H7 (cell line): ENCODE data around the gene LAMB4. TPM values are rescaled to one million over a fixed set of nuclear protein-coding genes. Genes with fewer than 3 reads are reported as not detected.

Source experiments
- DNase-seq: peaks from one replicate; pipeline ENCODE4 v3.0.0; 2012
- H3K27me3 ChIP-seq: 2 replicates; pipeline ENCODE4 v1.6.0; 2011; ENCODE audit warnings: mild to moderate bottlenecking, low read length; ENCODE audit not compliant: control insufficient read depth, insufficient read depth
- H3K36me3 ChIP-seq: replicated peaks from 2 replicates; pipeline ENCODE4 v1.5.1; 2011; ENCODE audit warnings: low read length; ENCODE audit not compliant: control insufficient read depth, insufficient read depth
- H3K4me3 ChIP-seq: 2 replicates; pipeline ENCODE4 v1.5.1; 2011; ENCODE audit warnings: low read depth, mild to moderate bottlenecking, control low read depth, low read length, moderate library complexity; ENCODE audit not compliant: insufficient read depth
- total RNA-seq: library from RNA; depleted of rRNA; stranded (reverse); fragments of >200 nt; shearing (Covaris generic); gene quantifications from 2 replicates; pipeline ENCODE4 v1.2.3, GENCODE V29; 2014

The LAMB4 gene
- total RNA-seq, 1 experiment from 2014 or later = not detected

DNA sequence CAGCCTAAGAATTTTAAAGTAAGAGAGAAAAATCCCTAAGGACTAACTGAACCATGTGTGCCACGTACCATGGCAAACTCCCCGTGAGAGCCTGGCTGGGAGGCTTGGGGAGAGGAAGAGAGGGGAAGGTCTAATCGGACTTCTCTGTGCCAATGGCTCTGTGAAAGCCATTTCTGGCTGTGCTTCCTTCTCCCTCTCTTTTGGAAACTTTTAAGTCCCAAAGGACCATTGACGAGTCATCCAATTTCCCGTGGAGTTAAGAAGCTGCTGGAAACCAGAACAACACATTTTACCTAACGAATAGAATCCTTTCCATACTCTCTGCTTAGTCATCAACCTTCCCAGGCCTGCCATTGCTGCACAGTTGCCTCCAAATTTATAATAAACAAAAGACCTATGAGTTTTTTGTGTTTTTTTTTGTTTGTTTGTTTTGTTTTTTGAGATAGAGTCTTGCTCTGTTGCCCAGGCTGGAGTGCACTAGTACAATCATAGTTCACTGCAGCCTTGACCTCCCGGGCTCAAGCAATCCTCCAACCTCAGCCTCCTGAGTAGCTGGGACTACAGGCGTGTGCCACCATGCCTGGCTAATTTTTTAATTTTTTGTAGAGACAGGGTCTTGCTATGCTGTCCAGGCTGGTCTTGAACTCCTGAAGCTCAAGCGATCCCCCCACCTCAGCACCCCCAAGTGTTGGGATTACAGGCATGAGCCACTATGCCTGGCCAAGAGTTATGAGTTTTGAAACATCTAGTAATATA lies 140.4 kb downstream of the LAMB4 start:
- Histone ChIP-seq H3K4me3 (no peak overlapping the region), H3K27me3 (no peaks in the 10 kb centered on the region), H3K36me3 (no peaks in the 10 kb centered on the region; the same call in 1 of the 2 replicates)
- no peak for DNase-seq

DNA sequence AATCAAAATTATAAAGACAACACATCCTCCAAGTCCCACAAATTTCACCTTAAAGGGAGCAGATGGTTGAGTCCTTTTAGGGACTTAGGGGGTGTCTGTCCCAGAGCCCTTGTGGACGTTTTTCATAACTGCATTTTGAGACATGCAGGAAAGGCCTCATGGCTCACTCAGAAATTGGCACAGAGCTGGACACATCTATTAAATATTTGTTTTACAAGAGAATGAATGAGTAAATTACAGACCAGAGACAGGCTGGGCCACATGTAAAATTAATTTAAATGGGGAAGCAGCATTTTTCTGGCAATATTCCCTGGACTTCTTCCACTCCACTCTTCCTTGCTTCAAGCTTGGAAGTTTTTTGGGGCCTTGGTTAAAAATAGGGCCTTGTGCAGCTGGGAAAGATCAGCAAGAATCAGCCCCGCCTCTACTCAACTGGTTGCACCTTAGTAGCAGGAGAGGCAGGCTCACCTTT lies 147.2 kb downstream of the LAMB4 start:
- no peak for DNase-seq
- Histone ChIP-seq H3K36me3 (no peaks in the 10 kb centered on the region; the same call in 1 of the 2 replicates), H3K27me3 (no peaks in the 10 kb centered on the region), H3K4me3 (no peak overlapping the region)

- Histone ChIP-seq H3K4me3 (no peak overlapping the region), H3K36me3 (no peaks in the 10 kb centered on the region; the same call in 1 of the 2 replicates), H3K27me3 (no peaks in the 10 kb centered on the region)
- no peak for DNase-seq
Measured at GRCh38 chr7:107982042-107982840, 147.9 kb downstream of the LAMB4 start.

DNA sequence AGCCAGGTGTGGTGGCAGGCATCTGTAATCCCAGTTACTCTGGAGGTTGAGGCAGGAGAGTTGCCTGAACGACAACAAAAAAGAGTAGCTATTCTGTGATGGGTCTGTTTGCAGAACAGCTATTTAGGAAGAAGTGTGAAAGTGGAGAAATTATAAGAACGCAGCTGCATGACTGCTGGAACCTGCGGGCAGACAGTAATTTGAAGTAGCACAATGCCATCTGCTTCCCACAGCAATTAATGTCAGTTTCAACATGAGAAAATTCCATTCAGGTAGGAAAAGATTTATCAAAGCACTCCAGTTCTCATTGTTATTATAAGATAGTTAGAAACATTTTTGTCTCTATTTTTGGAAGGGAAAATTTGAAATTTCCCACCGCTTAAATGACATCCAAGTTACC lies 148.7 kb downstream of the LAMB4 start:
- Histone ChIP-seq H3K36me3 (no peaks in the 10 kb centered on the region; the same call in 1 of the 2 replicates), H3K27me3 (no peaks in the 10 kb centered on the region), H3K4me3 (no peak overlapping the region)
- no peak for DNase-seq

- Histone ChIP-seq H3K27me3 (no peaks in the 10 kb centered on the region), H3K36me3 (no peaks in the 10 kb centered on the region; the same call in none of the 2 replicates), H3K4me3 (no peak overlapping the region)
- DNase-seq = no peak
Measured at GRCh38 chr7:107980671-107981190, 149.4 kb downstream of the LAMB4 start.

- DNase-seq = no peak
- H3K4me3 ChIP-seq = no peak overlapping the region
- H3K27me3 ChIP-seq = no peaks in the 10 kb centered on the region
- no peaks in the 10 kb centered on the region; the same call in none of the 2 replicates for H3K36me3 ChIP-seq
Measured at GRCh38 chr7:107980171-107980570, 150.0 kb downstream of the LAMB4 start.

DNA sequence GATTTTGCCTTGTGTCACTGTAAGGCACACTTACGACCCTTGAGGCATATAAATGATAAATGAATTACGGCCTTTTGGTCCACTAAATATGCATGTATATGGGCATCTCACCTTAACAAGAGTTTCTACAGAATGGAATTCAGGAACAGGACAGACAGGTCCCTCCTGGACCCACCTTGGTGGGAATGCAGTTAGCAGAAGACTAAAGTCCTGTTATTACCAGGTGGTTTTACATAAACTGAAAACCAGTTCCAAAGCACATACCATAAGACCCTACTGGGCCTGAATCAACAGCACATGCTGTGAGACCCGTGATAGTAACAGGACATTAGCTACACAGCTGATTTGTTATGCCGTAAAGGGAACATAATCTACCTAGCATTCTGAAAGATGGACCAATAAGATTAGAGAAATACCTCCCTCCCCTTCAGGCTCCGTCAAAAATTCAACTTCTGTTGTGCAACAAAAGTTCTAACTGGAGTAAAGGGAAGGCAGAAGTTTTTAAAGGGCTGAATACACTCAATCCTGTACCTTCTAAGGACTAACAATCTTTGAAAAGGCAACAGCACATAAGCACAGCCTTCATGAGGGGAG lies 151.2 kb downstream of the LAMB4 start:
- no peak for DNase-seq
- Histone ChIP-seq H3K36me3 (peaks cover 3% of the 10 kb centered on the region), H3K4me3 (no peak overlapping the region), H3K27me3 (no peaks in the 10 kb centered on the region)

GRCh38 chr7:107977048-107977447 lies 153.1 kb downstream of the LAMB4 start:
- no peaks in the 10 kb centered on the region for H3K27me3 ChIP-seq
- no peak for DNase-seq
- no peak overlapping the region for H3K4me3 ChIP-seq
- H3K36me3 ChIP-seq = peaks cover 3% of the 10 kb centered on the region

DNA sequence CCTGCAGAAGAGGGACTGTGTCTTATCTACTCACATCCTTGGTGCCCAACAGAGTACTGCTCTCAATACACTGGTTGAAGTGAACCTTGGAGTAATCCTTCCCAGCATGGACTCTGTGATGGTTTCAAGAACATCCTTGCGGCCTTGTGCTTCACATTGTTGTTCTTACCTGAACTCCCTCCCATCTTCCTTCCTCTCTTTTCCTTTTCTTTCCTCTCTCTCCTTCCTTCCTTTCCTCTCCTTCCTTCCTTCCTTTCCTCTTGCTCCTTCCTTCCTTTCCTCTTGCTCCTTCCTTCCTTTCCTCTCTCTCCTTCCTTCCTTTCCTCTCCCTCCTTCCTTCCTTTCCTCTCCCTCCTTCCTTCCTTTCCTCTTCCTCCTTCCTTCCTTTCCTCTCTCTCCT lies 153.5 kb downstream of the LAMB4 start:
- Histone ChIP-seq H3K36me3 (peaks cover 3% of the 10 kb centered on the region), H3K27me3 (no peaks in the 10 kb centered on the region), H3K4me3 (no peak overlapping the region)
- no peak for DNase-seq

DNA sequence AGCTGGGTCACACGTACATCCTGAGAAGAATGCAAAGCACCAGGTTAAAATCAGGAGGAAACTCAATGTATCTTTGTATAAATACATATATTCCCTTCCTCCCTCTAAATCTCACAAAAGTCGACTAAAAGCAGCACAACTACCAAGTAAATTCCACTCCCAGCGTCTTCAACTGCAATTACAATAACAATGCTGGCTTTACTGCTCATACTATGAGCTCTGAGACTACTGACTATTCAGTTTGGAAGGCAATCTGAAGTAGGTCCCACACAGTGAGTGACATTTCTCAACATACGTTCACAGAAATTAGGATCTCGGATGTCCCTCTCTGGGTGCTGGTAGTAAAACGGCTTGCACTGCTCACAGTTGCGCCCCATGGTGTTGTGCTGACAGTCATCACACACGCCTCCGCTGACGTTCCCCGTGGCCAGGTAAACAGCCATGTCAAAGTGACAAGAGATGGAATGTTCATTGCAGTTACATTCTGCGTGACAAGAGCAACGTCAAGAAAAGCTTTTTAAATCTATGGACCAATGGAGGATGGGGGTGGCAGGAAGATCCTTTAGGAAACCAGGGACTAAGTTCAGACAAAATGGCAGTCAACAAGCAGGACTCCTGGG lies 154.7 kb downstream of the LAMB4 start:
- Histone ChIP-seq H3K36me3 (peaks cover 3% of the 10 kb centered on the region), H3K4me3 (no peak overlapping the region), H3K27me3 (no peaks in the 10 kb centered on the region)
- peak; percentile 5 for DNase-seq

DNA sequence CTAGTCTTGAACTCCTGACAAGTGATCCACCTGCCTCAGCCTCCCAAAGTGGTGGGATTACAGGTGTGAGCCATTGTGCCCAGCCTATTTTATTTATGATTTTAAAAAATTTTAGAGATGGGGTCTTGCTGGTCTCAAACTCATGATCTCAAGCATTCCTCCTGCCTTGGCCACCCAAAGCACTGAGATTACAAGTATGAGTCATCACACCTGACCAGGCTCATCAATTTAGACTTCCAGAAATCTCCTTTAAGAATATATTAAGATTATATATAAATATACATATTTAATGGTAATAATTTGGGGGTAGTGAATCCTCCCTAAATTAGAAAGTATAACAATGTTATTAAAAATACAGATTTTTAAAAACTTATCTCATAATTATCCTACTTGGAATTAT lies 156.3 kb downstream of the LAMB4 start:
- no peak for DNase-seq
- no peaks in the 10 kb centered on the region for H3K27me3 ChIP-seq
- no peak overlapping the region for H3K4me3 ChIP-seq
- peaks cover 3% of the 10 kb centered on the region for H3K36me3 ChIP-seq
